G401.6 (cell line): ENCODE results near the gene DYRK4.

Experiments
- FAIRE-seq: peaks from 2 replicates; lab custom pipeline; 2012; peaks lifted over from hg19 to GRCh38; lab: Jason Lieb, UNC

Gene DYRK4

GRCh38 chr12:4566474-4566873 is 4.5 kb downstream of the DYRK4 start:
- no peak for FAIRE-seq

GRCh38 chr12:4567073-4567881 is 5.3 kb downstream of the DYRK4 start:
- FAIRE-seq: no peak

- FAIRE-seq: peak; percentile 3
Observed at GRCh38 chr12:4569261-4569660, 7.3 kb downstream of the DYRK4 start.

GRCh38 chr12:4572680-4573079 is 10.7 kb downstream of the DYRK4 start:
- no peak for FAIRE-seq

- FAIRE-seq: no peak
Observed at GRCh38 chr12:4579305-4580102, 17.5 kb downstream of the DYRK4 start.

GRCh38 chr12:4580281-4580688 is 18.3 kb downstream of the DYRK4 start:
- no peak for FAIRE-seq

- FAIRE-seq: no peak
Observed at GRCh38 chr12:4584281-4584680, 22.3 kb downstream of the DYRK4 start.

- FAIRE-seq: no peak
Observed at GRCh38 chr12:4584896-4585295, 22.9 kb downstream of the DYRK4 start.

GRCh38 chr12:4586500-4586899 is 24.5 kb downstream of the DYRK4 start:
- no peak for FAIRE-seq

GRCh38 chr12:4587108-4587507 is 25.1 kb downstream of the DYRK4 start:
- no peak for FAIRE-seq

GRCh38 chr12:4588916-4589315 is 26.9 kb downstream of the DYRK4 start:
- FAIRE-seq: no peak

- FAIRE-seq: no peak
Observed at GRCh38 chr12:4589941-4590340, 27.9 kb downstream of the DYRK4 start.

GRCh38 chr12:4591180-4591687 is 29.2 kb downstream of the DYRK4 start:
- no peak for FAIRE-seq

- FAIRE-seq: no peak
Observed at GRCh38 chr12:4595881-4596280, 33.9 kb downstream of the DYRK4 start.

- no peak for FAIRE-seq
Observed at GRCh38 chr12:4603421-4603820, 41.4 kb downstream of the DYRK4 start.

GRCh38 chr12:4603946-4604345 is 41.9 kb downstream of the DYRK4 start:
- FAIRE-seq: no peak

GRCh38 chr12:4604684-4605193 is 42.7 kb downstream of the DYRK4 start:
- FAIRE-seq: peak; percentile 92

GRCh38 chr12:4607056-4607455 is 45.0 kb downstream of the DYRK4 start:
- FAIRE-seq: no peak

- no peak for FAIRE-seq
Observed at GRCh38 chr12:4609071-4609470, 47.1 kb downstream of the DYRK4 start.

- FAIRE-seq: no peak
Observed at GRCh38 chr12:4610481-4610880, 48.5 kb downstream of the DYRK4 start.

GRCh38 chr12:4615667-4616066 is 53.7 kb downstream of the DYRK4 start:
- FAIRE-seq: no peak

- FAIRE-seq: no peak
Observed at GRCh38 chr12:4621511-4621910, 59.5 kb downstream of the DYRK4 start.

- FAIRE-seq: no peak
Observed at GRCh38 chr12:4626543-4626942, 64.5 kb downstream of the DYRK4 start.
